Urinary bladder (tissue), 4 donors: ENCODE measurements around the gene SIRT1. TPM values are rescaled to one million over a fixed set of nuclear protein-coding genes. Genes with fewer than 3 reads are reported as not detected.
A peak's percentile ranks its signal among the peaks of the same experiment; 100 is the strongest.
"Not testable (repeated sequence)": the region's sequence is repeated elsewhere in the genome, so short reads cannot be mapped to it uniquely, and the experiment has no call there.

ENCODE experiments used
- DNase-seq: peaks from one replicate; pipeline ENCODE4 v3.0.0-alpha.2; 2015; ENCODE audit errors: extremely low spot score
- H3K27ac ChIP-seq: one replicate; pipeline ENCODE4 v1.5.1; 2013; ENCODE audit warnings: low read depth, mild to moderate bottlenecking, moderate library complexity
- H3K36me3 ChIP-seq: one replicate; pipeline ENCODE4 v1.6.1; 2013; ENCODE audit warnings: mild to moderate bottlenecking, moderate library complexity; ENCODE audit not compliant: insufficient read depth
- H3K4me1 ChIP-seq: one replicate; pipeline ENCODE4 v1.6.1; 2013; ENCODE audit warnings: mild to moderate bottlenecking, moderate library complexity; ENCODE audit not compliant: insufficient read depth
- H3K4me3 ChIP-seq: one replicate; pipeline ENCODE4 v1.5.1; 2013; ENCODE audit warnings: low read depth, low read length
- WGBS: extraction: QIAGEN DNeasy Blood & Tissue Kit; methylation state at CpG from one replicate; pipeline ENCODE4 v1.1.7; 2013; 5-methylcytosine and 5-hydroxymethylcytosine counted together
- polyA plus RNA-seq: library from polyadenylated mRNA; stranded (reverse); fragments of 200-250 nt; gene quantifications from one replicate; pipeline ENCODE4 v1.2.3, GENCODE V29; 2013
- total RNA-seq: library from RNA; depleted of rRNA; stranded (reverse); fragments of >200 nt; gene quantifications from one replicate; pipeline ENCODE4 v1.2.3, GENCODE V29; 2014
- donor health status: healthy with polysubstance abuse.
- donor health status: healthy.

SIRT1 gene
- total and polyA plus RNA-seq, 2 donors: 19.2 to 41.3 TPM

DNA sequence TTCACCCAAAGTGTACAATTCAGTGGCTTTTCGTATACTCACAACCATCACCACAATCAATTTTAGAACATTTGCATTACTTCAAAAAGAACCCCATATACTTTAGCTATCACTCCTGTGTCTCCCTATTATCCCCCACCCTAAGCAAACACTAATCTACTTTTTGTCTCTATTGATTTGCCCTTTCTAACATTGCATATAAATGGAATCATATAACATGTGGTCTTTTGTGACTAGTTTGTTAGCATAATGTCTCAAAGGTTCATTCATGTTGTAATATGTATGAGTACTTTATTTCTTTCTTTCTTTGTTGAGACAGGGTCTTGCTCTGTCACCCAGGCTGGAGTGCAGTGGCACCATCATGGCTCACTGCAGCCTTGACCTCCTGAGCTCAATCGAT is 25.5 kb upstream of the SIRT1 start:
- no peak for DNase-seq
- H3K4me1 ChIP-seq: no peaks in the 10 kb centered on the region
- no peaks in the 10 kb centered on the region for H3K36me3 ChIP-seq
- H3K27ac ChIP-seq: no peak overlapping the region
- H3K4me3 ChIP-seq: no peak overlapping the region
- WGBS: 93% methylated on average over 2 of the region's 2 CpGs

DNA sequence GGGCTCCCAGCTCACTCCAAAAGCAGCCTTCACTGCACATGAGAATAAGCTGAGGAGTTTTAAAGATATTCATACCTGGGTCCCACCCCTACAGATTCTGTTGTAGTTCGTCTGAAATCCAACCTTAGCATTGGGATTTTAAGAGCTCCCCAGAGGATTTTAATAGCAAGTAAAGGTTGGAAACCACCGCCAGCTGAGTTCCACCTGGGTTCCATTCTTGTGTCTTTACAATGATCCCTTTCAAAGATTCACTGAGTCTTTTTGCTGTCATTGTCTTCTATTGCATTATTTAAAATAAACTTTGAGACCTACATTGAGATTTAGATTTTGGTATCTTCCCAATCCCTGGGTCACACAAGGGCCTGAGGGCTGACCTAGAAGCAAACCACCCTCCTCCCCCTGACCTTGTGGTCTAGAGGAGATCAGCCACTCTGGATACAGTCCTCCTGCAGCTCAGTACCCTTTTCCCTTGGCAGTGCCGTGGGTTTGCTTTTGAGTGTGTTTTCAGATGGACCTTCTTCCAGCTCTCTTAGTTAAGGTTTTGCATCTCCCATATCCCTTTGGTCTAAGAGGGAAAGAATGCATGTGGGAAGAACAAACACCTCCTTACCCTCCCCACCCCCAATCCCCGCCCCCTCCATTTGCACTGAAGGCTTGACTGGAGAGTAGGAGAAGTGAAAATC is 22.6 kb upstream of the SIRT1 start:
- no peak for DNase-seq
- WGBS: 42% methylated on average over 4 of the region's 4 CpGs
- Histone ChIP-seq H3K36me3 (no peaks in the 10 kb centered on the region), H3K4me3 (no peak overlapping the region), H3K27ac (no peak overlapping the region), H3K4me1 (no peaks in the 10 kb centered on the region)

DNA sequence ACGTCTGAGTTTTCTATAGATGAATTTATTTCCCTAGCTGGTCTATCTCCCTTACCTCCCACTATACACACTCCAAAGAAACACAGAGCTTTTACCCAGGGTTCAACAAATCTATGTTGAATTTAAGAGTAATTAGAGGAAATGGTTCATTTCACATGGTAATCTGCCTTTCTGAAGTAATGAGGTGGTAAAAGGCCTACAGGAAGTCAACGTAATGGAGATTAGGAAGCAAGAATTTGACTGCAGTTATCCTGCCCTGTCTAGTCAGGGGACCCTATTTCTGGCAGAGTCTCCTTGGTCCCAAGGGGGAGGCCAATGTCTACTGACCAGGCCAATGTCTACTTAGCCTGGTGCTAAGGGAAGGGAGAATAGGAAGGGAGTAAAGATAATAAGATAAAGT is 21.4 kb upstream of the SIRT1 start:
- no peaks in the 10 kb centered on the region for H3K36me3 ChIP-seq
- H3K27ac ChIP-seq: no peak overlapping the region
- no peaks in the 10 kb centered on the region for H3K4me1 ChIP-seq
- no peak overlapping the region for H3K4me3 ChIP-seq
- DNase-seq: no peak
- WGBS: 57% methylated on average over 2 of the region's 2 CpGs

DNA sequence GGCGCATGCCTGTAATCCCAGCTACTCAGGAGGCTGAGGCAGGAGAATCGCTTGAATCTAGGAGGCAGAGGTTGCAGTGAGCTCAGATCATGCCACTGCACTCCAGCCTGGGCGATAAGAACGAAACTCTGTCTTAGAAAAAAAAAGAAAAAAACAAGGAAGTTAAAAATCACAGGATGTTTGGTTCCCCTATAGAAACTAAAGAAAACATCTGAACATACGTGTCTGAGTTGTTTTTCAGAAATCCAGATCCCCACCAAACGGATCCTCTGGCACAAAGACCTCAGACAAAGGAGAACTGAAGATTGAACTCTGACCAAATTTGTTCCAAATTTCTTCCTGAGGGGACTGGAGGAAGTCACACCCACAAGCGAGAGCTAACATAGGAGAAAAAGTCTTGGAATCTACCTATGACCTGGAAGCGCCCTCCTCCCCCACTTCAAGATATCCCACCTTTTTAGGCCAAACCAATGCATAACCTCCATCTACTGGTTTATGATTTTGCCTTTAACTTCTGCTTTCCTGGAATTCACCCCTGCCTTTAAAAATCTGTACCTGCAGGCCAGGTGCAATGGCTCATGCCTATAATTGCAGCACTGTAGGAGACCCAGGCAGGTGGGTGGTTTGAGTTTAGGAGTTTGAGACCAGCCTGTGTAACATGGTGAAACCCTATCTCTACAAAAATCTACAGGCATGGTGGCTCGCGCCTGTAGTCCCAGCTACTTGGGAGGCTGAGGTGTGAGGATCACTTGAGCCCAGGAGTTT is 19.7 kb upstream of the SIRT1 start:
- Histone ChIP-seq H3K4me1 (no peaks in the 10 kb centered on the region), H3K27ac (no peak overlapping the region), H3K4me3 (no peak overlapping the region), H3K36me3 (no peaks in the 10 kb centered on the region)
- 85% methylated on average over 10 of the region's 10 CpGs for WGBS
- DNase-seq: no peak

DNA sequence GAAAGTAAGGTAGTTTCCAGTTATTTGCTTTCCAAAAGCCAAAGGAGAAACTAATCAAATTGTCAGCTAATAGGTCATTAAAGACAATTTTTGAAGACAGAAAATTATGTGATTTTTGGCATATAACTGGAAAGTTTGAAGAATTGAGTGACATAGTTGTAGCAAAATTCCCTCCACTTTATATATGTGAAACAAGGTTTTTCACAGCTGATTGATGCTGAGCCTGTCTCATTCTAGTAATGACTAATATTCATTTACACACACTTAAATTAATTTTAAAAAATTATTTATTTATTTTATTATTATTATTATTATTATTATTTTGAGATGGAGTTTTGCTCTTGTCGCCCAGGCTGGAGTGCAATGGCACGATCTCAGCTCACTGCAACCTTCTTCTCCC is 16.3 kb upstream of the SIRT1 start:
- DNase-seq: no peak
- H3K4me3 ChIP-seq: no peak overlapping the region
- WGBS: 95% methylated on average over 2 of the region's 2 CpGs
- H3K4me1 ChIP-seq: no peaks in the 10 kb centered on the region
- H3K27ac ChIP-seq: no peak overlapping the region
- H3K36me3 ChIP-seq: no peaks in the 10 kb centered on the region

DNA sequence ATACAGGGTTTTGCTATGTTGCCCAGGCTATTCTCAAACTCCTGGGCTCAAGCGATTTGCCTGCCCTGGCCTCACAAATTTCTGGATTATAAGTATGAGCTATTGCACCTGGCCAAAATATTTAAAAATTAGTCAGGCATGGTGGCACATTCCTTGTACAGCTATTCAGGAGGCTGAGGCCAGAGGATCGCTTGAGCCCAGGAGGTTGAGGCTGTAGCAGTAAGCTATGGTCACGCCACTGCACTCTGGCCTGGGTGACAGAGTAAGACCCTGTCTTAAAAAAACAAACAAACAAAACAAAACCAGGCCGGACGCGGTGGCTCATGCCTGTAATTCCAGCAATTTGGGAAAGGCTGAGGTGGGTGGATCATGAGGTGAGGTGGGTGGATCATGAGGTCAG is 14.5 kb upstream of the SIRT1 start:
- no peak overlapping the region for H3K4me3 ChIP-seq
- H3K4me1 ChIP-seq: no peaks in the 10 kb centered on the region
- H3K36me3 ChIP-seq: no peaks in the 10 kb centered on the region
- no peak overlapping the region for H3K27ac ChIP-seq
- DNase-seq: no peak
- 89% methylated on average over 6 of the region's 6 CpGs for WGBS

DNA sequence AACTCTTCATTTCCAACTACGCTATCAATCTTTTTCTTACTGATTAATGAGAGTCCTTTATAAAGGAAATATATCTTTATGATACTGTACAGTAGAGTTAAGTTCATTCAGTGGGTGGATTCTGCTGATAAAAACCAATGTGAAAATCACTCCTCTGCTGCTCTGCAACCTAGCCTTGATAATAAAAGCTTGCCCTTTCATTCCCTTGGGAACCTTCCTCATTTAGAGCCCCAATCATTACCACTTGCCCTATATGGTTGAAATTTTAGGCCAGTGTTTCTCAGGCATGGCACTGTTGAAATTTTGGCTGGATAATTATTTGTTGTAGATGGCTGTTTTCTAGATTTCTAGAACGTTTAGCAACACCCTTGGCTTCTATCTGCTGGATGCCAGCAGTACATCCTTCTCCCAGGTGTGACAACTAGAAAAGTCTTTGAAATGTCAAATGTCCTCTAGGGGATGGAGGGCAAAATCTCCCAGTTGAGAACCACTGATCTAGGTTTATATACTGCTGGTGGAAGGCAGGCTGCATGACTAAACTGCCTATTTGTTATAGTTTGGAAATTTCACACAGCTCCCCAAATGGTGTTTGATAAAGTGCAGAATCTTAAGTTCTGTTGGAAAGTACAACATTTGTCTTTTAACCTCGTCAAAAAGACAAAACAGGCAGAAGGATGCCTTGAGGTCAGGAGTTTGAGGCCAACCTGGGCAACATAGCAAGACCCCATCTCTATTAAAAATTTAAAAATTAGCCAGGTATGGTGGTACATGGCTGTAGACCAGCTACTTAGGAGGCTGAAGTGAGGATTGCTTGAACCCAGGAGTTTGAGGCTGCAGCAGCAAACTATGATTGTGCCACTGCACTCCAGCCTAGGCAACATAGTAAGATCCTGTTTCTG is 8.9 kb upstream of the SIRT1 start:
- no peaks in the 10 kb centered on the region for H3K36me3 ChIP-seq
- no peak overlapping the region for H3K27ac ChIP-seq
- H3K4me3 ChIP-seq: no peak overlapping the region
- DNase-seq: no peak
- no peaks in the 10 kb centered on the region for H3K4me1 ChIP-seq
- WGBS: 69% methylated on average over 3 of the region's 3 CpGs

DNA sequence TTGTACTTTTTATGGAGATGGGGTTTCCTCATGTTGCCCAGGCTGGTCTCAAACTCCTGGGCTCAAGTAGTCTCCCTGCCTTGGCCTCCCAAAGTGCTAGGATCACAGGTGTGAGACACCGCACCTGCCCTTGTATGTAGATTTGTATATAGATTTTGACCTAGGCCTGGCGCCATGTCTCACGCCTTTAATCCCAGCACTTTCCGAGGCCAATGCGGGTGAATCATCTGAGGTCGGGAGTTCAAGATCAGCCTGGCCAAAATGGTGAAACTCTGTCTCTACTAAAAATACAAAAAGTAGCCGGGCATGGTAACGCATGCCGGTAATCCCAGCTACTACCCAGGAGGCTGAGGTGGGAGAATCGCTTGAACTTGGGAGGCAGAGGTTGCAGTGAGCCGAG is 7.0 kb upstream of the SIRT1 start:
- DNase-seq, H3K27ac ChIP-seq, H3K4me1 ChIP-seq, H3K4me3 ChIP-seq, H3K36me3 ChIP-seq: not testable (repeated sequence)
- 91% methylated on average over 11 of the region's 11 CpGs for WGBS

DNA sequence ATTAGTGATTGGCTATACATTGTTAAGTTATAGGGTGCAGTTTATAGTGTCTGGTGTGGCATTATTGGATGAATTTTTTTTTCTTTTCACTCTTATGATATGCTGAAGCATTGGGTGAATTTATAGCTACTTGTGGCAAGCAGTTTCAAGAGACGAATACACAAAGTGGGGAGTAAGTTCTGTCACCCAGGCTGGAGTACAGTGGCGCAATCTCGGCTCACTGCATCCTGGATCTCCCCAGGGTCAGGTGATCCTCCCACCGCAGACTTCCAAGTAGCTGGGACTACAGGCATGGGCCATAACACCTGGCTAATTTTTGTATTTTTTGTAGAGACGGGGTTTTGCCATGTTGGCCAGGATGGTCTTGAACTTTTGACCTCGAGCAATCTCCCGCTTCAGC is 6.3 kb upstream of the SIRT1 start:
- WGBS: 89% methylated on average over 7 of the region's 7 CpGs
- H3K36me3 ChIP-seq: no peaks in the 10 kb centered on the region
- H3K27ac ChIP-seq: no peak overlapping the region
- DNase-seq: no peak
- no peak overlapping the region for H3K4me3 ChIP-seq
- H3K4me1 ChIP-seq: no peaks in the 10 kb centered on the region

DNA sequence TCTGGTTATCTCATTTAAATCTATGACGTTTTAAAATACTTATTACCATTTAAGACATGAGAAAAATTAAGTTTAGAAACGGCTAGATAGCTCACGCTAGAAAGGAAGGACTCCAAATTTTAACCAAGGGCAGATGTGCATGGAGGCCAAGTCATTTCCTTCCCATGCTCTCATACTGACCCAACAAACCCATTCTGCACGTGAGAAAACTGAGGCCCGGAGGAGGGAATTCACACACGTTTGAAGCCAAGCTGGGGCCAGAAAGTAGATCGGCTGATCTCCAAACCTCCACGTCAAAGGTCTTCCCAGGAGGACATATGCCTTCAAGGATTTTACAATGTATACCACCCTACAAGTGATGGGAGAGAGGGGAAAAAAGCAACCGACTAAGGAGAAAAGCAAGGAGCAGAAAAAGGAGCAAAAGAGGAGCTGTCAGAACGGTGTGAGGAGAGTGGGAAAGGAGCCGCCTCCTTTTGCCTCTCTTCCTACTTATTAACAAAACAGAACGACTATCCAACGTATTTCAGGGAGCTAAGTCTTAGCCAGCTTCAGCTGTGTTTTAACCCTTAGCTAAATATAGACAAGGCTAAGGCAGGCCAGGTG is 645 bp upstream of the SIRT1 start:
- Histone ChIP-seq H3K4me1 (no peaks in the 10 kb centered on the region), H3K27ac (peak overlapping the region; percentile 77), H3K36me3 (no peaks in the 10 kb centered on the region), H3K4me3 (peak overlapping the region; percentile 89)
- no peak for DNase-seq
- WGBS: 17% methylated on average over 13 of the region's 13 CpGs

DNA sequence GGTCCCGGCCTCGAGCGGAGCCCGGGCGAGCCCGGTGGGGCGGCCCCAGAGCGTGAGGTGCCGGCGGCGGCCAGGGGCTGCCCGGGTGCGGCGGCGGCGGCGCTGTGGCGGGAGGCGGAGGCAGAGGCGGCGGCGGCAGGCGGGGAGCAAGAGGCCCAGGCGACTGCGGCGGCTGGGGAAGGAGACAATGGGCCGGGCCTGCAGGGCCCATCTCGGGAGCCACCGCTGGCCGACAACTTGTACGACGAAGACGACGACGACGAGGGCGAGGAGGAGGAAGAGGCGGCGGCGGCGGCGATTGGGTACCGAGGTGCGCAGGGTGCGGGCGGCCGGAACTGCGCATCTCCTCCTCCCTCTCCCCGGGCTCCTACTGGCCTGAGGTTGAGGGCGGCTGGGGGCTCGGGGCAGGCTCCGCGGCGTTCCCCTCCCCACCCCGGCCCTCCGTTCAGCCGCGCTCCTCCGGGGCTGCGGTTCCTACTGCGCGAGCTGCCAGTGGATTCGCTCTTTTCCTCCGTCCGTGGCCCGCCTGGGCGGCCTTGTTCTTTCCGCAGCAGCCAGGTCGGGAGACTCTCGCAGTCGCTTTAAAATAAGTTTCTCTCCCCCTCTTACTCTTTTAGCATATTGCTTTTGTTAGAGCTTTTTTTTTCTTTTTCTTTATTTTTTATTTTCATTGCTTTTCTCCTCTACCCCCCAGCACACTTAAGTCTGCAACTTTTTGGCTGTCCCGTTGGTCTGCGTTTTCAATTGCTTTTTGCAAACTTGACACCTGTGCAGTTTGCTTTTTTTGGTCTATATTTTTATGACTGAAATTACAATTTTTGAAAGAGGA is 600 bp downstream of the SIRT1 start:
- WGBS: under 1% methylated on average over 73 of the region's 73 CpGs
- peak; percentile 35 for DNase-seq
- H3K36me3 ChIP-seq: no peaks in the 10 kb centered on the region
- peak overlapping the region; percentile 98 for H3K27ac ChIP-seq
- H3K4me3 ChIP-seq: peak overlapping the region; percentile 89
- no peaks in the 10 kb centered on the region for H3K4me1 ChIP-seq

DNA sequence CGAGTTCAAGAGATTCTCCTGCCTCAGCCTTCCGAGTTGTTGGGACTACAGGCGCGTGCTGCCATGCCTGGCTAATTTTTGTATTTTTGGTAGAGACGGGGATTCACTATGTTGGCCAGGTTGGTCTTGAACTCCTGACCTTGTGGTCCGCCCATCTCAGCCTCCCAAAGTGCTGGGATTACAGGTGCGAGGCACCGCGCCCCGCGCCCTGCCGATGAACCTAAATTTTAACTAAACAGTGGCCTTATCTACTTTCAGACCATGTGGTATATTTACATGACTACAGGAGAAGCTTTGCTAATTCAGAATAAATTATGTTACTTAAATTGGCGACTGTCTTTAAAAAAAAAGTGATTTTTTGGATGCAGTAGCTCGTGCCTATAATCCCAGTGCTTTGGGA is 9.2 kb downstream of the SIRT1 start:
- 89% methylated on average over 14 of the region's 14 CpGs for WGBS
- Histone ChIP-seq H3K4me3 (no peak overlapping the region), H3K4me1 (no peaks in the 10 kb centered on the region), H3K27ac (no peak overlapping the region), H3K36me3 (peaks cover 2% of the 10 kb centered on the region)
- DNase-seq: no peak

DNA sequence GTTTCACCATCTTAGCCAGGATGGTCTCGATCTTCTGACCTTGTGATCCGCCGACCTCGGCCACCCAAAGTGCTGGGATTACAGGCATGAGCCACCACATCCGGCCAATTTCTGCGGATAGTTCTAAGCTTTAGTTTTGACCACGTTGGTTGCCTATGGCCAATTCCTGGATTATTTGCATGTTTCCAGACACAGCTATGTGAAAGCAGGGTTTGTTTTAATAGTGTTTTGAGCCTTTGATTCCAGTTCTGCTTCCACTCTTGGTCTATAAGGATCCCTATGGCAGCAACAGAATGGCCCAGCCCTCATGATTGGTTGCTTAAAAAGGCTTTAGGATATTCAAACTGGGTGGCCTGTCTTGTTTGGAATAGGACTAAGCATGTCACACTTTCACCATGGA is 19.1 kb downstream of the SIRT1 start:
- DNase-seq: no peak
- H3K36me3 ChIP-seq: peaks cover 3% of the 10 kb centered on the region

More for the DNA sequence above, 19.1 kb downstream of the SIRT1 start:
- WGBS: 94% methylated on average over 7 of the region's 7 CpGs
- H3K4me1 ChIP-seq: no peaks in the 10 kb centered on the region
- H3K4me3 ChIP-seq: no peak overlapping the region
- H3K27ac ChIP-seq: no peak overlapping the region
